ENCODE measurements around the gene KCTD1.

The KCTD1 gene

DNA sequence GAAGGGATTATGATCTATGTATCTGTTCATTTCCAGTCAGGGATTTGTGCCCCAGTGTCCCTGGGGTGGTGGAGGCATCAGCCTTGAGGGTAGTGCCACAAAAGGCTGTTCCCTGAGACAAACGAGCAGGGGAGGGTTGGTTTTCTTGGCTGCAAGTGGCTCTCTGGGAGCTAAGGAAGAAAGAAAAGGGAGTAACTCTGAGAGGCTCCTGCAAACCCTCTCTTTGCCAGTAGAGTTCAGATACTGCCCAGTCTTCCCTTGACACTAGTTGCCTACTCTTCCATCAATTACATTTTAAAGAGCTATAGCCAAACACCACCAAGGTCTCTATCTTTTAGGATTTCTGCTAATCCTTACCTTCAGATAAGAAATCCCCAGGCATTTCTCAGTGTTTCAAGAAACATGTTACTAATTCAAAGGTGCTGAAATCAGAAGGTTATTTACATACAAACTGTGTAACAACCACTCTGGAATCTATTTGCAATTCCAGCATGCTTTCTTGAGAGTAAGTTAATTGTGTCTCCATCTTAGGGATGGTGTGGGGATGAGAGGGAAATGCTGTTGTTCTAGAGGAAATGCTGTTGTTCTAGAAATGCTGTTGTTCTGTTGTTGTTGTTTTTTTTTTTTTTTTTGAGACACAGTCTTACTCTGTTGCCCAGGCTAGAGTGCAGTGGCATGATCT lies 18.7 kb upstream of the KCTD1 start:
- H3K23ac ChIP-seq (ENCODE audit: low read length): no peak overlapping the region
- no peak overlapping the region for H4K91ac ChIP-seq (ENCODE audit: low read depth, low read length)
- no peak overlapping the region for H3K4ac ChIP-seq (ENCODE audit: low read depth, low read length)
- H3K4me3 ChIP-seq (ENCODE audit: low read depth, low read length): no peak overlapping the region
- no peaks in the 10 kb centered on the region for H3K79me2 ChIP-seq (ENCODE audit: control insufficient read depth, insufficient read depth, low read length, poor library complexity)
- H4K8ac ChIP-seq (ENCODE audit: low read depth, low read length): no peak overlapping the region
- no CpG with 5 or more reads among the region's 1 CpG for WGBS (ENCODE audit: extremely low coverage, insufficient coverage, insufficient read length)
- no peak overlapping the region for H3K14ac ChIP-seq (ENCODE audit: low read length)
- H3K18ac ChIP-seq (ENCODE audit: low read length): no peak overlapping the region
- H2AFZ ChIP-seq (ENCODE audit: insufficient read depth, low read length, poor library complexity): no peak overlapping the region
- no peaks in the 10 kb centered on the region for H3K36me3 ChIP-seq (ENCODE audit: control insufficient read depth in 1 of 2, insufficient read depth in 2 of 2, low read length in 2 of 2)
- no peak overlapping the region for H2BK120ac ChIP-seq (ENCODE audit: insufficient read depth, low read length, poor library complexity)
- no peak overlapping the region for H4K12ac ChIP-seq (ENCODE audit: low read depth, low read length)
- H3K27me3 ChIP-seq (ENCODE audit: insufficient read depth, low read length): no peaks in the 10 kb centered on the region
- no peaks in the 10 kb centered on the region for H3K9me3 ChIP-seq (ENCODE audit: insufficient read depth, low read depth, low read length)
- no peak overlapping the region for H2BK5ac ChIP-seq (ENCODE audit: low read depth, low read length, poor library complexity)
- no peak overlapping the region for H3K4me2 ChIP-seq (ENCODE audit: low read length)
- no peak overlapping the region for H2BK12ac ChIP-seq (ENCODE audit: low read length)
- H2AK5ac ChIP-seq (ENCODE audit: low read length): no peak overlapping the region
- H3K9ac ChIP-seq (ENCODE audit: low read length): no peak overlapping the region
- no peaks in the 10 kb centered on the region for H3K4me1 ChIP-seq (ENCODE audit: control insufficient read depth in 1 of 2, insufficient read depth in 2 of 2, low read length in 2 of 2)
- no peaks in the 10 kb centered on the region for H3K79me1 ChIP-seq (ENCODE audit: low read length)
- H3K27ac ChIP-seq (ENCODE audit: low read depth, low read length): no peak overlapping the region
- DNase-seq: no peak

GRCh38 chr18:26565514-26565913 lies 17.2 kb upstream of the KCTD1 start:
- DNase-seq: no peak
- Histone ChIP-seq H3K23ac (ENCODE audit: low read length) (no peak overlapping the region), H4K12ac (ENCODE audit: low read depth, low read length) (no peak overlapping the region), H3K4me2 (ENCODE audit: low read length) (no peak overlapping the region), H3K79me1 (ENCODE audit: low read length) (no peaks in the 10 kb centered on the region), H3K9me3 (ENCODE audit: insufficient read depth, low read depth, low read length) (no peaks in the 10 kb centered on the region), H4K91ac (ENCODE audit: low read depth, low read length) (no peak overlapping the region), H2BK12ac (ENCODE audit: low read length) (no peak overlapping the region), H3K79me2 (ENCODE audit: control insufficient read depth, insufficient read depth, low read length, poor library complexity) (no peaks in the 10 kb centered on the region), H3K9ac (ENCODE audit: low read length) (no peak overlapping the region), H3K18ac (ENCODE audit: low read length) (no peak overlapping the region), H3K4ac (ENCODE audit: low read depth, low read length) (no peak overlapping the region), H4K8ac (ENCODE audit: low read depth, low read length) (no peak overlapping the region), H3K27ac (ENCODE audit: low read depth, low read length) (no peak overlapping the region), H2AFZ (ENCODE audit: insufficient read depth, low read length, poor library complexity) (no peak overlapping the region), H3K4me1 (ENCODE audit: control insufficient read depth in 1 of 2, insufficient read depth in 2 of 2, low read length in 2 of 2) (no peaks in the 10 kb centered on the region), H2BK5ac (ENCODE audit: low read depth, low read length, poor library complexity) (no peak overlapping the region), H3K14ac (ENCODE audit: low read length) (no peak overlapping the region), H2BK120ac (ENCODE audit: insufficient read depth, low read length, poor library complexity) (no peak overlapping the region), H3K4me3 (ENCODE audit: low read depth, low read length) (no peak overlapping the region), H2AK5ac (ENCODE audit: low read length) (no peak overlapping the region), H3K27me3 (ENCODE audit: insufficient read depth, low read length) (no peaks in the 10 kb centered on the region), H3K36me3 (ENCODE audit: control insufficient read depth in 1 of 2, insufficient read depth in 2 of 2, low read length in 2 of 2) (no peaks in the 10 kb centered on the region)

DNA sequence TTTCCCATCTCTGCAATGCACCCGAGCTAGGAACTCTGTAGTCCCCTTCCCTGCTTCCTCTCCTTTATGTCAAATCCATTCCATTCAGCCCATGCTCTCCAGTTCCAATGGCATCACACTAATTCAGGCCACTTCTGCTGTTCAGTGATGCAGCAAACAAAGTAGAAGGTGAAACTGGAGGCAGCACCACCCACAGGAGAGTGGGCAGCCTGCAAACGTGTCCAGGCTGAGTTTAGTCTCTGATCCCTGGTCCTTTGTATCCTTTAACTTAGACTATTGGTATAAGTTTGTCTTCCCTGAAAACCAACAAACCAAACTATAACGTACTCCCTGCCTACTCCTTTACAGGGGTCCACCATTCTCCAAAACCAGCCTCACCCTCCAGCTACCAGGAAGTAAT lies 14.7 kb upstream of the KCTD1 start:
- DNase-seq: no peak
- no CpG with 5 or more reads among the region's 3 CpGs for WGBS (ENCODE audit: extremely low coverage, insufficient coverage, insufficient read length)
- Histone ChIP-seq H3K23ac (ENCODE audit: low read length) (no peak overlapping the region), H3K18ac (ENCODE audit: low read length) (no peak overlapping the region), H3K79me1 (ENCODE audit: low read length) (no peaks in the 10 kb centered on the region), H3K14ac (ENCODE audit: low read length) (no peak overlapping the region), H3K4ac (ENCODE audit: low read depth, low read length) (no peak overlapping the region), H2AFZ (ENCODE audit: insufficient read depth, low read length, poor library complexity) (no peak overlapping the region), H3K4me3 (ENCODE audit: low read depth, low read length) (no peak overlapping the region), H3K27ac (ENCODE audit: low read depth, low read length) (no peak overlapping the region), H3K9ac (ENCODE audit: low read length) (no peak overlapping the region), H3K27me3 (ENCODE audit: insufficient read depth, low read length) (no peaks in the 10 kb centered on the region), H2BK12ac (ENCODE audit: low read length) (no peak overlapping the region), H4K91ac (ENCODE audit: low read depth, low read length) (no peak overlapping the region), H4K8ac (ENCODE audit: low read depth, low read length) (no peak overlapping the region), H3K9me3 (ENCODE audit: insufficient read depth, low read depth, low read length) (no peaks in the 10 kb centered on the region), H2BK5ac (ENCODE audit: low read depth, low read length, poor library complexity) (no peak overlapping the region), H4K12ac (ENCODE audit: low read depth, low read length) (no peak overlapping the region), H2BK120ac (ENCODE audit: insufficient read depth, low read length, poor library complexity) (no peak overlapping the region), H3K36me3 (ENCODE audit: control insufficient read depth in 1 of 2, insufficient read depth in 2 of 2, low read length in 2 of 2) (no peaks in the 10 kb centered on the region), H2AK5ac (ENCODE audit: low read length) (no peak overlapping the region), H3K79me2 (ENCODE audit: control insufficient read depth, insufficient read depth, low read length, poor library complexity) (no peaks in the 10 kb centered on the region), H3K4me2 (ENCODE audit: low read length) (no peak overlapping the region), H3K4me1 (ENCODE audit: control insufficient read depth in 1 of 2, insufficient read depth in 2 of 2, low read length in 2 of 2) (no peaks in the 10 kb centered on the region)

DNA sequence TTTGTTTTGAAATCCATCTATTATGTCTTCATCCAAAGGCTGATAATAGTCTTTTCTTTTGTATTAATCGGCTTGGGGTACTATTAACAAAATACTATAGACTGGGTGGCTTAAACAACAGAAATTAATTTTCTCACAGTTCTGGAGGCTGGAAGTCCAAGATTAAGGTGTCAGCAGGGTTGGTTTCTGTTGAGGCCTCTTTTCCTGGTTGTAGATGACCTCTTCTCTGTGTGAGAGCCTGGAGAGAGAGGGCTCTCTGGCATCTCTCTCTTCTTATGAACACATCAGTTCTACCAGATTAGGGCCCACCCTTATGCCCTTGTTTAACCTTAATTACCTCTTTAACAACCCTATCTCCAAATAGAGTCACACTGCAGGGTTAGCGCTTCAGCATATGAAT lies 14.2 kb upstream of the KCTD1 start:
- H4K91ac ChIP-seq (ENCODE audit: low read depth, low read length): no peak overlapping the region
- H2AK5ac ChIP-seq (ENCODE audit: low read length): no peak overlapping the region
- no peaks in the 10 kb centered on the region for H3K79me1 ChIP-seq (ENCODE audit: low read length)
- no peak overlapping the region for H3K4ac ChIP-seq (ENCODE audit: low read depth, low read length)
- WGBS (ENCODE audit: extremely low coverage, insufficient coverage, insufficient read length): no CpG with 5 or more reads among the region's 2 CpGs
- no peak overlapping the region for H4K12ac ChIP-seq (ENCODE audit: low read depth, low read length)
- no peak overlapping the region for H2BK120ac ChIP-seq (ENCODE audit: insufficient read depth, low read length, poor library complexity)
- DNase-seq: no peak
- no peak overlapping the region for H2BK5ac ChIP-seq (ENCODE audit: low read depth, low read length, poor library complexity)
- H3K4me3 ChIP-seq (ENCODE audit: low read depth, low read length): no peak overlapping the region
- H3K4me1 ChIP-seq (ENCODE audit: control insufficient read depth in 1 of 2, insufficient read depth in 2 of 2, low read length in 2 of 2): no peaks in the 10 kb centered on the region
- no peak overlapping the region for H3K18ac ChIP-seq (ENCODE audit: low read length)
- H3K79me2 ChIP-seq (ENCODE audit: control insufficient read depth, insufficient read depth, low read length, poor library complexity): no peaks in the 10 kb centered on the region
- H4K8ac ChIP-seq (ENCODE audit: low read depth, low read length): no peak overlapping the region
- no peak overlapping the region for H2BK12ac ChIP-seq (ENCODE audit: low read length)
- H3K9ac ChIP-seq (ENCODE audit: low read length): no peak overlapping the region
- no peaks in the 10 kb centered on the region for H3K27me3 ChIP-seq (ENCODE audit: insufficient read depth, low read length)
- H3K9me3 ChIP-seq (ENCODE audit: insufficient read depth, low read depth, low read length): no peaks in the 10 kb centered on the region
- no peak overlapping the region for H2AFZ ChIP-seq (ENCODE audit: insufficient read depth, low read length, poor library complexity)
- H3K4me2 ChIP-seq (ENCODE audit: low read length): no peak overlapping the region
- no peak overlapping the region for H3K27ac ChIP-seq (ENCODE audit: low read depth, low read length)
- H3K14ac ChIP-seq (ENCODE audit: low read length): no peak overlapping the region
- H3K36me3 ChIP-seq (ENCODE audit: control insufficient read depth in 1 of 2, insufficient read depth in 2 of 2, low read length in 2 of 2): no peaks in the 10 kb centered on the region
- H3K23ac ChIP-seq (ENCODE audit: low read length): no peak overlapping the region
